H9 (cell line): ENCODE measurements around the gene OR13J1. TPM values are rescaled to one million over a fixed set of nuclear protein-coding genes. Genes with fewer than 3 reads are reported as not detected.

Experiments used
- DNase-seq: peaks from one replicate; pipeline ENCODE4 v3.0.0-alpha.2; 2017
- H2AFZ ChIP-seq: one replicate; pipeline ENCODE4 v1.6.1; 2013; ENCODE audit warnings: mild to moderate bottlenecking, low read length, control low read depth, moderate library complexity
- H2AK5ac ChIP-seq: 2 replicates; pipeline ENCODE4 v1.6.1; 2013; ENCODE audit warnings: low read length, control low read depth, mixed read lengths; ENCODE audit not compliant: insufficient read length
- H2BK120ac ChIP-seq: one replicate; pipeline ENCODE4 v1.6.1; 2013; ENCODE audit warnings: low read depth, mild to moderate bottlenecking, low read length, control low read depth, inconsistent platforms; ENCODE audit not compliant: poor library complexity, severe bottlenecking
- H2BK12ac ChIP-seq: 2 replicates; pipeline ENCODE4 v1.6.1; 2013; ENCODE audit warnings: low read length, control low read depth, mixed read lengths, low read depth; ENCODE audit not compliant: insufficient read length
- H2BK15ac ChIP-seq: 2 replicates; pipeline ENCODE4 v1.6.1; 2013; ENCODE audit warnings: low read depth, low read length, control low read depth
- H2BK20ac ChIP-seq: one replicate; pipeline ENCODE4 v1.6.1; 2013; ENCODE audit warnings: low read depth, mild to moderate bottlenecking, low read length, control low read depth, inconsistent platforms; ENCODE audit not compliant: poor library complexity, severe bottlenecking
- H2BK5ac ChIP-seq: 2 replicates; pipeline ENCODE4 v1.6.1; 2013; ENCODE audit warnings: low read length, control low read depth, mixed read lengths; ENCODE audit not compliant: insufficient read length
- H3K14ac ChIP-seq: 2 replicates; pipeline ENCODE4 v1.6.1; 2013; ENCODE audit warnings: low read length, control low read depth; ENCODE audit not compliant: insufficient read depth
- H3K18ac ChIP-seq: 2 replicates; pipeline ENCODE4 v1.6.1; 2013; ENCODE audit warnings: low read depth, mild to moderate bottlenecking, mixed read lengths, low read length, control low read depth; ENCODE audit not compliant: insufficient read length
- H3K23ac ChIP-seq: 2 replicates; pipeline ENCODE4 v1.6.1; 2013; ENCODE audit warnings: low read length, control low read depth, mixed read lengths, low read depth; ENCODE audit not compliant: insufficient read length
- H3K23me2 ChIP-seq: 2 replicates; pipeline ENCODE4 v1.6.1; 2013; ENCODE audit warnings: low read depth, mild to moderate bottlenecking, mixed read lengths, low read length, control low read depth; ENCODE audit not compliant: insufficient read length, poor library complexity, severe bottlenecking
- H3K27ac ChIP-seq: 2 replicates; pipeline ENCODE4 v1.5.1; 2013; ENCODE audit warnings: low read length, control low read depth, mixed read lengths, low read depth; ENCODE audit not compliant: insufficient read length
- H3K27me3 ChIP-seq: 2 replicates; pipeline ENCODE4 v1.6.1; 2013; ENCODE audit warnings: low read length, control low read depth, inconsistent platforms; ENCODE audit not compliant: insufficient read depth
- H3K4ac ChIP-seq: 2 replicates; pipeline ENCODE4 v1.6.1; 2013; ENCODE audit warnings: low read depth, mild to moderate bottlenecking, control low read depth, inconsistent platforms, low read length, moderate library complexity
- H3K4me1 ChIP-seq: 2 replicates; pipeline ENCODE4 v1.6.1; 2013; ENCODE audit warnings: low read length, control low read depth, inconsistent platforms; ENCODE audit not compliant: insufficient read depth
- H3K4me2 ChIP-seq: 2 replicates; pipeline ENCODE4 v1.6.1; 2013; ENCODE audit warnings: low read length, control low read depth, mixed read lengths; ENCODE audit not compliant: insufficient read length, insufficient read depth
- H3K56ac ChIP-seq: 2 replicates; pipeline ENCODE4 v1.6.1; 2013; ENCODE audit warnings: low read depth, mild to moderate bottlenecking, mixed read lengths, low read length, control low read depth; ENCODE audit not compliant: insufficient read length
- H3K79me1 ChIP-seq: 2 replicates; pipeline ENCODE4 v1.6.1; 2013; ENCODE audit warnings: low read depth, mild to moderate bottlenecking, moderate library complexity, low read length, control low read depth, inconsistent platforms; ENCODE audit not compliant: insufficient read depth, poor library complexity, severe bottlenecking
- H3K79me2 ChIP-seq: 2 replicates; pipeline ENCODE4 v1.6.1; 2013; ENCODE audit warnings: low read length, control low read depth, inconsistent platforms; ENCODE audit not compliant: insufficient read depth
- H3K9ac ChIP-seq: 2 replicates; pipeline ENCODE4 v1.6.1; 2013; ENCODE audit warnings: low read length, control low read depth, mixed read lengths; ENCODE audit not compliant: insufficient read length; ENCODE audit errors: extremely low read depth
- H3K9me3 ChIP-seq: one replicate; pipeline ENCODE4 v1.6.1; 2013; ENCODE audit warnings: low read depth, low read length, inconsistent platforms; ENCODE audit not compliant: control insufficient read depth
- H3T11ph ChIP-seq: one replicate; pipeline ENCODE4 v1.6.1; 2013; ENCODE audit warnings: mild to moderate bottlenecking, low read length, control low read depth, inconsistent platforms
- H4K20me1 ChIP-seq: one replicate; pipeline ENCODE4 v1.6.1; 2013; ENCODE audit not compliant: control insufficient read depth, insufficient read length, insufficient read depth
- H4K5ac ChIP-seq: 2 replicates; pipeline ENCODE4 v1.6.1; 2013; ENCODE audit warnings: low read depth, mild to moderate bottlenecking, mixed read lengths, low read length, control low read depth; ENCODE audit not compliant: insufficient read length
- H4K8ac ChIP-seq: replicated peaks from 2 replicates; pipeline ENCODE4 v1.6.1; 2013; ENCODE audit warnings: low read length, control low read depth, mixed read lengths, low read depth; ENCODE audit not compliant: insufficient read length
- H4K91ac ChIP-seq: 2 replicates; pipeline ENCODE4 v1.6.1; 2013; ENCODE audit warnings: low read depth, mild to moderate bottlenecking, moderate library complexity, mixed read lengths, low read length, control low read depth; ENCODE audit not compliant: insufficient read length
- H3K27ac Mint-ChIP-seq, 3 experiments: 2 replicates in 2 of 3; 3 replicates in 1 of 3; pipeline ENCODE4 v1.8.0; 2020 to 2021; ENCODE audit warnings: mixed read lengths in 3 of 3, mild to moderate bottlenecking in 1 of 3, moderate library complexity in 1 of 3
- H3K27me3 Mint-ChIP-seq: 2 replicates; pipeline ENCODE4 v1.8.0; 2021; ENCODE audit warnings: low read depth, mild to moderate bottlenecking, moderate library complexity, mixed read lengths
- H3K36me3 Mint-ChIP-seq, 3 experiments: 2 replicates in 2 of 3; 3 replicates in 1 of 3; pipeline ENCODE4 v1.8.0; 2020 to 2021; ENCODE audit warnings: low read depth in 3 of 3, mixed read lengths in 3 of 3; ENCODE audit not compliant: insufficient read depth in 1 of 3
- H3K4me1 Mint-ChIP-seq, 2 experiments: 2 replicates each; pipeline ENCODE4 v1.8.0; 2020; ENCODE audit warnings: mixed read lengths in 2 of 2
- H3K4me3 Mint-ChIP-seq, 2 experiments: 2 replicates in 1 of 2; 3 replicates in 1 of 2; pipeline ENCODE4 v1.8.0; 2020 to 2021; ENCODE audit warnings: mild to moderate bottlenecking in 2 of 2, mixed read lengths in 2 of 2, moderate library complexity in 1 of 2
- H3K9me3 Mint-ChIP-seq, 2 experiments: 2 replicates in 1 of 2; 3 replicates in 1 of 2; pipeline ENCODE4 v1.8.0; 2020; ENCODE audit warnings: mild to moderate bottlenecking in 2 of 2, mixed read lengths in 2 of 2, moderate library complexity in 1 of 2
- WGBS: extraction: QIAGEN DNeasy Blood & Tissue Kit; methylation state at CpG from one replicate; pipeline ENCODE4 v1.1.7; 2013; ENCODE audit warnings: missing lambda C conversion rate, low lambda C conversion rate, mixed read lengths; ENCODE audit not compliant: insufficient read length; ENCODE audit errors: extremely low coverage; 5-methylcytosine and 5-hydroxymethylcytosine counted together
- total RNA-seq: library from RNA; stranded (reverse); gene quantifications from 2 replicates; pipeline ENCODE4 v1.2.1, GENCODE V29; 2021
- TF ChIP-seq, protein P1 (sequence below): fragments of 200-600 bp; sonication (generic); conservative IDR thresholded peaks from 3 replicates; pipeline ENCODE4 v1.8.0; 2021; ENCODE audit warnings: antibody characterized with exemption, mild to moderate bottlenecking

Gene OR13J1
- total RNA-seq, 1 experiment from 2014 or later = not detected

DNA sequence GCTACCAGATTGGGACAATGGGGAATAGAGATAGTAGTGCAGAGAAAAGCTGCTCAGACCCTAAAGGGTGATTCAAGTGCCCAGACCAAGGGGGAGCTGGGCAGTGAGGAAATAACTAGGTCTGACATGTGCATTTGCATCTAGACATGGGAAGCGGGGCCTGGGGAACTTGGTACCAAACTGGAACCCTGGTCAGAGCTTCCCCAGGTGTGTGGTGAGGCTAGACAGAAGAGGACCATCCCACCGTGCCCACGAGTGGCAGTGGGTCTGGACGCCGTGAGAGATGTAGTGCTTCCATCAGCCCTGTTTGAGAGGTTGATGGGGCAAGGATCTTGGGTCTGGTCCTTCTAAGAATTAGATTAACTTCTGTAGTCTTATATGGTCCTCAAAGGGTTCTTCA is 33.6 kb downstream of the OR13J1 start:
- WGBS = no CpG with 5 or more reads among the region's 5 CpGs
- no peak overlapping the region for H3K18ac ChIP-seq

More for the DNA sequence above, 33.6 kb downstream of the OR13J1 start:
- DNase-seq = no peak
- H3T11ph ChIP-seq = no peak overlapping the region
- H3K14ac ChIP-seq = no peak overlapping the region
- no peak overlapping the region for H3K27ac ChIP-seq
- H2BK15ac ChIP-seq = no peak overlapping the region
- no peak overlapping the region for H4K8ac ChIP-seq
- no peak overlapping the region for H2AFZ ChIP-seq
- H3K56ac ChIP-seq = no peak overlapping the region
- TF ChIP-seq, protein P1, sequence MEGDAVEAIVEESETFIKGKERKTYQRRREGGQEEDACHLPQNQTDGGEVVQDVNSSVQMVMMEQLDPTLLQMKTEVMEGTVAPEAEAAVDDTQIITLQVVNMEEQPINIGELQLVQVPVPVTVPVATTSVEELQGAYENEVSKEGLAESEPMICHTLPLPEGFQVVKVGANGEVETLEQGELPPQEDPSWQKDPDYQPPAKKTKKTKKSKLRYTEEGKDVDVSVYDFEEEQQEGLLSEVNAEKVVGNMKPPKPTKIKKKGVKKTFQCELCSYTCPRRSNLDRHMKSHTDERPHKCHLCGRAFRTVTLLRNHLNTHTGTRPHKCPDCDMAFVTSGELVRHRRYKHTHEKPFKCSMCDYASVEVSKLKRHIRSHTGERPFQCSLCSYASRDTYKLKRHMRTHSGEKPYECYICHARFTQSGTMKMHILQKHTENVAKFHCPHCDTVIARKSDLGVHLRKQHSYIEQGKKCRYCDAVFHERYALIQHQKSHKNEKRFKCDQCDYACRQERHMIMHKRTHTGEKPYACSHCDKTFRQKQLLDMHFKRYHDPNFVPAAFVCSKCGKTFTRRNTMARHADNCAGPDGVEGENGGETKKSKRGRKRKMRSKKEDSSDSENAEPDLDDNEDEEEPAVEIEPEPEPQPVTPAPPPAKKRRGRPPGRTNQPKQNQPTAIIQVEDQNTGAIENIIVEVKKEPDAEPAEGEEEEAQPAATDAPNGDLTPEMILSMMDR = no peak
- Mint-ChIP-seq H3K27me3 (peaks cover 20% of the 10 kb centered on the region), H3K4me1 (peaks cover 12 to 24% of the 10 kb centered on the region in 2 experiments), H3K4me3 (no peak overlapping the region), H3K27ac (no peak overlapping the region), H3K9me3 (no peaks in the 10 kb centered on the region), H3K36me3 (no peaks in the 10 kb centered on the region; a peak in 1 of 7 replicates)
- no peaks in the 10 kb centered on the region for H3K9me3 ChIP-seq
- no peaks in the 10 kb centered on the region for H3K79me1 ChIP-seq
- no peaks in the 10 kb centered on the region for H4K20me1 ChIP-seq
- H3K27me3 ChIP-seq = no peaks in the 10 kb centered on the region
- H4K5ac ChIP-seq = no peak overlapping the region
- no peak overlapping the region for H2AK5ac ChIP-seq
- no peak overlapping the region for H3K4ac ChIP-seq
- no peaks in the 10 kb centered on the region for H3K23me2 ChIP-seq
- H2BK12ac ChIP-seq = no peak overlapping the region
- H3K23ac ChIP-seq = no peak overlapping the region
- H2BK20ac ChIP-seq = no peak overlapping the region
- H3K79me2 ChIP-seq = no peaks in the 10 kb centered on the region
- H3K4me1 ChIP-seq = no peaks in the 10 kb centered on the region
- no peak overlapping the region for H2BK5ac ChIP-seq
- H4K91ac ChIP-seq = no peak overlapping the region
- H3K9ac ChIP-seq = no peak overlapping the region
- no peak overlapping the region for H2BK120ac ChIP-seq
- H3K4me2 ChIP-seq = no peak overlapping the region
